Measurements from ENCODE around the gene RNF13.

RNF13 gene

DNA sequence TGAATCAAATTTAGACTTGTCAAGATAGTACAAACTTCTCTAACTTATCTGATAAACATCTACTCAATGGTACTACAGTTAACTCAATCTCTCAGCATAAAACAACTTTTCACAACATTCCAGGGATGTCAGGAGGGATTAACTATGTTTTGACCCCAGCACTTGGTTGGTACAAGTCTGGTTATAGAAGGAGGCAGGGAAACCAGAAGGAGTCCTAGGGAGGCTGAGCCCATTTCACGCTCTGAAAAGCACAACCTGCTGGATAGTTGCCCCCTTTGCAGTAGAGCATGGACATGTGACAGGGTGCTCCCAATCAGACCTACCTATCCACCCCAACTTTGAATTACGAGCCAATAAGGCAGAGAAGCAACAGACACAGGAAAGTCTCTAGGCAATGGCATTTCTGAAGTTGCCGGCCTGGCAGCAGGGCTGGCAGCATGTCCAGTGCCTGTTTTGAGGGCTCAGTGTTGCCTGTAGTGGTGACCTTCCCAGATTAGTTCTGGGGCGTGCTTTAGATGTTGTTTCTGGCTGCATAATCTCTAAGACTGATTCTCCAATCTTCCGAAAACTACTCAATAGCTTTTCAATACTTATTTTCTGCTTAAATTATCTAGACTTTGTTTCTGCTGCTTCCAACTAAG, 28.8 kb upstream of the RNF13 start:
- H3K27ac ChIP-seq, result no peak overlapping the region
- TF ChIP-seq, protein P1, sequence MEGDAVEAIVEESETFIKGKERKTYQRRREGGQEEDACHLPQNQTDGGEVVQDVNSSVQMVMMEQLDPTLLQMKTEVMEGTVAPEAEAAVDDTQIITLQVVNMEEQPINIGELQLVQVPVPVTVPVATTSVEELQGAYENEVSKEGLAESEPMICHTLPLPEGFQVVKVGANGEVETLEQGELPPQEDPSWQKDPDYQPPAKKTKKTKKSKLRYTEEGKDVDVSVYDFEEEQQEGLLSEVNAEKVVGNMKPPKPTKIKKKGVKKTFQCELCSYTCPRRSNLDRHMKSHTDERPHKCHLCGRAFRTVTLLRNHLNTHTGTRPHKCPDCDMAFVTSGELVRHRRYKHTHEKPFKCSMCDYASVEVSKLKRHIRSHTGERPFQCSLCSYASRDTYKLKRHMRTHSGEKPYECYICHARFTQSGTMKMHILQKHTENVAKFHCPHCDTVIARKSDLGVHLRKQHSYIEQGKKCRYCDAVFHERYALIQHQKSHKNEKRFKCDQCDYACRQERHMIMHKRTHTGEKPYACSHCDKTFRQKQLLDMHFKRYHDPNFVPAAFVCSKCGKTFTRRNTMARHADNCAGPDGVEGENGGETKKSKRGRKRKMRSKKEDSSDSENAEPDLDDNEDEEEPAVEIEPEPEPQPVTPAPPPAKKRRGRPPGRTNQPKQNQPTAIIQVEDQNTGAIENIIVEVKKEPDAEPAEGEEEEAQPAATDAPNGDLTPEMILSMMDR (IDR thresholded peaks at IDR 0.05), result no peak
- TF ChIP-seq ZFX (IDR thresholded peaks at IDR 0.05; ENCODE audit: borderline replicate concordance), result no peak

DNA sequence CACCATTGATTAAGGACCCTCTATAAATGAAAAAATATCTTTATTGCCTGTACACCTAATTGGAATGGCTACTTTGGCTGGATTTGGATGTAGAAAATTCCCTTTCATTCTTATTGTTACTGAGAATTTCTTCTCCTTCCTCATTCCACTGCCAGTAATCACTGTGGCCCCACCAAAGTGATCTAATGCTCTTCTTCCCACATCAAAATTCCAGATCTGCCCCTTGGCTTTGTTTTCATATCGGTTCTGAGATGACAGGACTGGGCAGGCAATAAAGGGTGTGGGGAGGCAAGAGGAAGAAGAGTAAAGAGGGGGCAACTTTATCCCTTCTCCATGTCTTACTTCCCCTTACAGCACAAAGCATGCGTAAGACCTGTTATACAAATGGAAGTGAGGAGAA, 22.7 kb upstream of the RNF13 start:
- no peak for TF ChIP-seq ZFX (IDR thresholded peaks at IDR 0.05; ENCODE audit: borderline replicate concordance)
- TF ChIP-seq, protein P1 (IDR thresholded peaks at IDR 0.05), result no peak
- H3K27ac ChIP-seq, result no peak overlapping the region

DNA sequence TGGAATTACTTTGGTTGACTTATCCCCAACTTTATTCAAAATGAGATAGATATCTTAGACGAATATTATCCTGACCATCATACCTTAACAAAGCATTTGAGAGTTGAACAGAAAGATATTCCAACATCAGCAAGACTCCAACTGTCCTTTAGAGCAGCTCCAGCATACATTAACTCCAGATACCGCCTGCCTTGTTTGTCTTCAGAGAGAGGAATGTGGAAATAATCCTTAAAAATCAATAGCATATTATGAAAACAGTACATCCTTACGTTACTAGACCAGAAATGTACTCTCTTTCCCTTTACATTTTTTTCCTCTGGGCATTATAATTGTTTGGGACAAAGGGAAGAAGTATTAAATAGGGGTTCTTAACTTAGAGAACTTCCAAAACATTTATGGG, 22.3 kb upstream of the RNF13 start:
- no peak overlapping the region for H3K27ac ChIP-seq

DNA sequence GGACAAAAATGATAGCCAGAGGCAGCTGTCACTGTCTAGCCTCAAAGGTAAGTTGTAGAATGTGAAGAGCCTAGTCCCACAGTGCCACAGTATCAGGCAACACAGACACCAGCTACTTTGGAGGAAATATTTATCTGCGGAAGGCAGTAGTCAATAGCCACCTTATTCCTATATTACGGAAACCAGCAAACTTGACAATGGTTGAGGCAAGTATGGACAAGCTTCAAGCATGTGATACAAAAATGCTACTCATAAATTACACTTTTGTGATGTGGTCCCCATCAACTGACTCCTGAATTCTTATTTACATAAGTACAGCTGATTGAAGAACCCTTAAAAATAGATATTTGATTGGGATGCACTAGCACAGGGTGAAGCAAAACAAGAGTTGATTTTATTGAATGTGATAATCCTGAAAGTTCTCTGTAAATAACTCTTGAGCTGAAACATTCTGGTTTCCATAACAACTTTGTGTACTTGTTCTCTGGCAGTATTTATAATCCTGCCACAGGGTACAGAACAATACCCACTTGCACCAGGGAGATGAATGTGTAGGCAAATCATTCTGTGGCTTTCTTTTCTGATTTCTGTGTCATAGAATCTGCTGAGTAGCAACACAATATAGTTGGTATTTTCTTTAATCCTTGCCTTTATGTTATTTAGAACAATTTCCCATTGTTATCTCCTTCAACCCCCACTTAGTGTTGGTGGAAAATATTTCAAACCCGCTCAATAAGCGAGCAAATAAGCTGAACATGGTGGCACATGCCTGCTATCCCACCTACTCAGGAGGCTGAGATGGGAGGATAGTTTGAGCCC, 20.4 kb upstream of the RNF13 start, which contains the start of gene ANKUB1:
Gene ANKUB1 (minus strand): TSS at position 103 of the 819 bp plus-strand sequence. CDS start 188 bp downstream, outside the sequence.
- peak within 1 kb of the TSS; percentile 59 for H3K27ac ChIP-seq
- TF ChIP-seq ZFX (IDR thresholded peaks at IDR 0.05; ENCODE audit: borderline replicate concordance), result no peak
- TF ChIP-seq, protein P1 (IDR thresholded peaks at IDR 0.05), result no peak

More for the DNA sequence above, 22.3 kb upstream of the RNF13 start:
- no peak for TF ChIP-seq ZFX (IDR thresholded peaks at IDR 0.05; ENCODE audit: borderline replicate concordance)
- TF ChIP-seq, protein P1 (IDR thresholded peaks at IDR 0.05), result no peak

DNA sequence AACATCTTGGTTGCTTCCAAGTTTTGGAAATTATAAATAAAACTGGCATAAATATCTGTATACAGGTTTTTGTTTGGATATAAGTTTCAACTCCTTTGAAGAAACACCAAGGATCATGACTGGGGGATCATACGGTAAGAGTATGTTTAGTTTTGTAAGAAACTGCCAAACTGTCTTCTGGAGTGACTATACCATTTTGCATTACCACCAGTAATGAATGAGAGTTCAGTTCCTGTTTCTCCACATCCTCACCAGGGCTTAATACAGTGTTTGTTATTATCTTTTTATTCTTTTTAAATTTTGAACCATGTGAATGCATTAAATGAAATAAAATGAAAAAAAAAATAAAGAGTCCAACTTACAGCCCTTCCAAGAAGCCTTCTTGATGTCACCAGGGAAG, 17.0 kb upstream of the RNF13 start:
- no peak overlapping the region for H3K27ac ChIP-seq
- TF ChIP-seq, protein P1 (IDR thresholded peaks at IDR 0.05), result no peak
- no peak for TF ChIP-seq ZFX (IDR thresholded peaks at IDR 0.05; ENCODE audit: borderline replicate concordance)

DNA sequence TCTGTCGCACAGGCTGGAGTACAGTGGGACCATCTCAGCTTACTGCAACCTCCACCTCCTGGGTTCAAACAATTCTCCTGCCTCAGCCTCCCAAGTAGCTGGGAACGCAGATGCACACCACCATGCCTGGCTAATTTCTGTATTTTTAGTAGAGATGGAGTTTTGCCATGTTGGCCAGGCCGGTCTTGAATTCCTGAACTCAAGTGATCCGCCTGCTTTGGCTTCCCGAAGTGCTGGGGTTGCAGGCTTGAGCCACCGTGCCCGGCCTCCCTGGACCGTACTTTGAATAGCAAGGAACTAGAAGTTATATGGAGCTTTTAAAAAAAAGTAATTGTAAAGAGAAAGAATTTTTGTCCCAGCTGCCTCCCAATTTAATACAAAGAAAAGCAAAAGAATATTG, 12.3 kb upstream of the RNF13 start:
- H3K27ac ChIP-seq, result no peak overlapping the region
- no peak for TF ChIP-seq ZFX (IDR thresholded peaks at IDR 0.05; ENCODE audit: borderline replicate concordance)
- TF ChIP-seq, protein P1 (IDR thresholded peaks at IDR 0.05), result no peak

DNA sequence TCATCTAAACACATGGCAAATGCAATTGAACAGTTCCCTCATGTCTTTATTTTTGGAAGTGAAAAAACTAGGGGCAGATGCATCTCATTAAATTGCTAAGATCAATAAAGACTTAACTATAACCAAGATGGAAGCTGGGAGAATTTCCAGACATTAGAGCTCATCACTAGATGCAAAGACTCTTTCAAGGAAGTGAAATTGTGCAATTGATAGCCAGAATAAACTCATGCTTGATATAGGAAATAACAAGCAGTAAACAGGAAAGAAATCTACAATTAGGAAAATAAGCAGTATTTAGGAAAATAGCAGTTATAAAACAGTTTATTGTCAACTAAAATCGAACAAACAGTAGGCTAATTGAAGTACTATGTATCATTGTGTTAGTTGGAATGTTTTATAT, 11.8 kb upstream of the RNF13 start:
- no peak overlapping the region for H3K27ac ChIP-seq
- TF ChIP-seq, protein P1 (IDR thresholded peaks at IDR 0.05), result no peak
- TF ChIP-seq ZFX (IDR thresholded peaks at IDR 0.05; ENCODE audit: borderline replicate concordance), result no peak
